ENCODE results near the gene SERPINE2.

DNA sequence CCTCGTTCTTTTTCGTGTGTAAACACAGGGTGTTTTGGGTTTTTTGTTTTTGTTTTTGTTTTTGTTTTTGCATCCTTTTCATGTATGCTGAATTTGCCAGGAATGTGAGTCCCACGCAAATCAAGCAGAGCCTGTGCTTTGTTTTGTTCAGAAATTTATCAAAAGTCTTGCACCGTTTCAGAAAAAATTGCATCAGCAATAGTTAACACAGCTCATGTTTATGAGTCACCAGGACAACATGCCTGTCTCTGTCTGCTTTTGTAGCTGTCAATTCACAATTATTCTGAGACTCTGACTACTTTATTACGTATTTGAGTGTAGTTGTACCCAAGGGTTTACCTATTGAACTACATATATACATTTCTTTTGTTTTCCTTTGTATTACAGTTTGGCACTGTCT lies 43.5 kb downstream of the SERPINE2 start:
- TF ChIP-seq, protein P1, sequence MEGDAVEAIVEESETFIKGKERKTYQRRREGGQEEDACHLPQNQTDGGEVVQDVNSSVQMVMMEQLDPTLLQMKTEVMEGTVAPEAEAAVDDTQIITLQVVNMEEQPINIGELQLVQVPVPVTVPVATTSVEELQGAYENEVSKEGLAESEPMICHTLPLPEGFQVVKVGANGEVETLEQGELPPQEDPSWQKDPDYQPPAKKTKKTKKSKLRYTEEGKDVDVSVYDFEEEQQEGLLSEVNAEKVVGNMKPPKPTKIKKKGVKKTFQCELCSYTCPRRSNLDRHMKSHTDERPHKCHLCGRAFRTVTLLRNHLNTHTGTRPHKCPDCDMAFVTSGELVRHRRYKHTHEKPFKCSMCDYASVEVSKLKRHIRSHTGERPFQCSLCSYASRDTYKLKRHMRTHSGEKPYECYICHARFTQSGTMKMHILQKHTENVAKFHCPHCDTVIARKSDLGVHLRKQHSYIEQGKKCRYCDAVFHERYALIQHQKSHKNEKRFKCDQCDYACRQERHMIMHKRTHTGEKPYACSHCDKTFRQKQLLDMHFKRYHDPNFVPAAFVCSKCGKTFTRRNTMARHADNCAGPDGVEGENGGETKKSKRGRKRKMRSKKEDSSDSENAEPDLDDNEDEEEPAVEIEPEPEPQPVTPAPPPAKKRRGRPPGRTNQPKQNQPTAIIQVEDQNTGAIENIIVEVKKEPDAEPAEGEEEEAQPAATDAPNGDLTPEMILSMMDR (IDR thresholded peaks at IDR 0.05; ENCODE audit: low read length), result no peak
- TF ChIP-seq EZH2 (IDR thresholded peaks at IDR 0.05; ENCODE audit: borderline replicate concordance, low read length), result no peak

Measured in OCI-LY1 (cell line).